Stimulated activated CD8-positive, alpha-beta memory T cell treated with anti-CD3 and anti-CD28 coated beads, Interleukin-12 subunit alpha, Interleukin-12 subunit beta, amount 100 ng/mL, for 4 hours (primary cell): ENCODE measurements around the gene MMP12.
"Not testable (repeated sequence)": the region's sequence is repeated elsewhere in the genome, so short reads cannot be mapped to it uniquely, and the experiment has no call there.

Experiments used
- DNase-seq: peaks from one replicate; pipeline ENCODE4 v3.0.0-alpha.2; 2020; ENCODE audit warnings: low read depth

MMP12 gene

DNA sequence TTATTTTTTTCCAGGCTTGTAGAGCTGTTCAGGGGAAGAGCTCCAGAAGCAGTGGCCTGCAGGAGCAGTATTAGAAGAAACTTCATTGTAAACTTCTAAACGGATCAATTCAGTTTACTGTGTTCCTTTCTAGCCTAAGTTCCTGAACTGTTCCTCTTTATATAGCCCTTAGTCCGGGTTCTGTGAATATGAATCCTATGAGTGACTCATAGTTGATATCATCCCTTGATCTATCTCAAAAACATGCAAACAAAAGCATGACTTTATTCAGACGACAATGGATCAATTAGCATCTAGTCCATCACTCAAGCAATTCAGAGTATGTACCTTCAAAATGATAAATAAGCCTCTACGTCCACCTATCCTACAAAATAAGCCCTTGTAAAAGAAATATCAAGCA lies at the start of gene MMP12:
Gene MMP12 (minus strand): TSS at position 131 of the 400 bp plus-strand sequence. CDS start 45 bp downstream, at position 86.
- DNase-seq = no peak

DNA sequence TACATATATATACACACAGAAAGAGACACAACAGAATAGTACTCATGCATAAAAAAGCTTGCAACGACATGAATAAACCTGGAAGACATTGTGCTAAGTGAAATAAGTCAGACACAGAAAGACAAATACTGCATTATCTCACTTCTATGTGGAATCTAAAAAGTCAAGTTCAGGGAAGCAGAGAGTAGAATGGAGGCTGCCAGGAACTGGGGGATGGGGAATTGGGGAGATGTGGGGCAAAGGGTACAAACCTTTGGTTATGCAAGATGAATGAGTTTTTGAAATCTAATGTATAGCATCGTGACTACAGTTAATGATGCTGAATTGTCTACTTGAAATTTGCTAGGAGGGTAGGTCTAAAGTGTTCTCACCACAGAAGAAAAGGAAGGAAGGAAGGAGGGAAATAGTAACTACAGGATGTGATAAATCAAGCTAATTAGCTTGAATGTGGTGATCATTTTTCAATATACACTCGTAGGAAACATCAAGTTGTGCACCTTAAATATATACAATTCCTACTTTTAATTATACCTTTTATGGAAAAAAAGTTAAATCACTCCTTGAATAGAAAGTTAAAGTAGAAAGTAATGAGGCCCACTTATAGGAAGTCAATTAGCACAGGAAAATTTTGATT lies 46.9 kb upstream of the MMP12 start:
- no peak for DNase-seq

DNA sequence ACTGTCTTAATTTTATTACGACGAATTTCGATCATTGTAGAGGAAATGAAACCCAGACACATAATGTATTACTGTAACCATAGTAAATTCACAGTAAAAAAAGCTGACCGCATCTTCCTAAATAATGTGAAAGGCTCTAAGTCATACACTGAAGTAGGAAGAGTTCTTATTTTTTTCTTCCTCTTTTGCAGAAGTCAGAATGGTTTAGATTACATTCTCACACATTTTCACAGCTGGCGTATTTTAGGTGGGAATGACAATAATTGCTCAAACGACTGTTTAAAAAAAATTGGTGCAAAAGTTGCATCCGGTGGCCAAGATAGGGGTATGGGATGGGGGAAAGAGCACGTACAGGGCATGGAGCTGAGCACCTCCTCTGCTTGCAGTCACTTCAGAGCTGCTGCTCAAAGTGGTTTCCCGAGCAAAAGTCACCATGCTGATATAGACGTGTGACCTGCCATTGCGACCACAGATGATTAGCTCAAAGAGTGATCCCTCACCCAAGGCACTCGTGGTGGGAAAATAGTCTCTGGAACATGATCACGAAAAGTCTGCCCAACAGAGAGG lies 45.4 kb upstream of the MMP12 start:
- no peak for DNase-seq

DNA sequence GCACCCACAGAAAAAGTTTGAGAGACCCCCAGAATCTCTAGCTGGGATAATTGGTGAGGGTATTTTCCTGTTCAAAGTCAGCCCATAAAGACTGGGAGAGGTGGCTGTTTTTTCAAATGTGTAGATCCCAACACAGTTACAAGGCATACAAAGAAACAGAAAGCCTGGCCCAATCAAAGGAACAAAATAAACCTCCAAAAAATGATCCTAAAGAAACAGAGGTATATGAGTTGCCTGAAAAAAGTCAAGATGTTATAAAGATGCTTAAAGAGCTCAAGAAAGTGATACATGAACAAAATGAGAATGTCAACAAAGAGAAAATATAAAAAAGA lies 40.2 kb upstream of the MMP12 start:
- no peak for DNase-seq

DNA sequence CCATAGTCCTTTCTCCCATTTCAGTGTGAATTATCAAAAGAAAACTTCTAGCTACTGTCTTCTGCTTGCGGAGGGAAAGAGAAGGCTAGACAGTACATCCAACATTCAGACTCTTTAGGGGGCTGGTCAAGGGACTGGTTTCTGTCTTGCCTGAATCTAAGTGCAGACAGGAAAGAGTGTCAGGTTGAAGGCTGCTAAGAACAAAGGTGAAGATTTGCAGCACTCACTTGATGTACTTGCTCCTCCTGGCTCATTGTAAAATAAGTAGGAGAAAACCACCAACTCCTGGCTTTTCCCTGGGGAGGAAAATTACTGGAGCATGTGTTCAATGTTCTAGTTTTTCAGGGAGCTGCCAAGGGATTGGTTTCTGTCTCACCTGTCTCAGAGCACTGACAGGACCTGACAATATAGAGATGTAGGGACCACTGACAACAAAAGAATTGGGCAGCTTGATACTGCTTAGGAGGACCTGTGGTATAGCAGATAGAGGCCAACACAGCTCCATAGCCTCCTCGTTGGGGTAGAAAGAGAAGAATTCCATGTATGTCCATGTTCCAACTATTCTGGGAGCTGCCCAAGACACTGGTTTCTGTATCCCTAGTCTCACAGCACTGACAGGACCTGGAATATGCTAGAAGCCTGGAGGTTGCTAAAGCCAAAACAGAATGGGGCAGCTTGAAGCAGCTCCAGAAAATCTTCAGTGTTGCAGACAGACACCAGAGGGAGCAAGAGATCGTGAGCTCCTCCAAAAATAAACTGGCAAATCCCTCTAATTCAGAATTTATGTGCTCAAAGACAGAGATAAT lies 39.7 kb upstream of the MMP12 start:
- DNase-seq = no peak

DNA sequence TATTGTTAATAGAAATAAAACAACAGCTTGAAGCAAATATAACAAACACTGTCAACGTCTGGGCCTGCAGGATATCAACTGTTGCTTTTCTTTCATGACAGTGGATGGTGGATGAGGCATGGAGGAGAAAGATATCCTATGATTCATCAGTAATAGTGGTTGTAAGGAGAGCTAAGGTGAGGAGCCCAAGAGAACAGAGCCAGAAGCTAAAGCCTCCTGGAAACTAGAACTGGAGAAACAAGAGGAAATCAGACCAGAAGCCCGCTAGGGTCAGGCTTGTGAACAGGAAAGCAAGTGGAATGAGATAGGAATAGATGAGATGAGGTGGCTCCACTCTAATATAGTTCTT lies 37.7 kb upstream of the MMP12 start:
- DNase-seq = no peak

DNA sequence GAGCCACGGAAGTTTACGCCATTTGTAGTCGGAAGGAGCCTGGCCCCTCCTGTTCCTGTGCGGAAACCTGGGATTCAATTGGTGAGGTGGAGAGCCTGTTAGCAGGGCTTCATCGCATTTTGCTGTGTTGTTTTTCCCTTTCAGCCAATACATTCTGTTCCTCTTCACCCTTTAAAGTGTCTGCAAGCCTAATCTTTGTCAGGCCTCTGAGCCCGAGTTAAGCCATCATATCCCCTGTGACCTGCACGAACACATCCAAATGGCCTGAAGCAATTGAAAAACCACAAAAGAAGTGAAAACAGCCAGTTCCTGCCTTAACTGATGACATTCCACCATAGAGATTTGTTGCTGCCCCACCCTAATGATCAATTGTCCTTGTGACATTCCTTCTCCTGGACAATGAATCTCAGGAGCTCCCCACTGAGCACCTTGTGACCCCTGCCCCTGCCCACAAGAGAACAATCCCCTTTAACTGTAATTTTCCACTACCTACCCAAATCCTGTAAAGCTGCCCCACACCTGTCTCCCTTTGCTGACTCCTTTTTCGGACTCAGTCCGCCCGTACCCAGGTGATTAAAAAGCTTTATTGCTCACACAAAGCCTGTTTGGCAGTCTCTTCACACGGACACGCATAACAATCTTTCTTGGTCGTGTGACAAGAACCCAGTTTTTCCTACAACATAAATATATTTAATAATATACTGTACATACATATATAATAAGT lies 37.1 kb upstream of the MMP12 start:
- DNase-seq = no peak

DNA sequence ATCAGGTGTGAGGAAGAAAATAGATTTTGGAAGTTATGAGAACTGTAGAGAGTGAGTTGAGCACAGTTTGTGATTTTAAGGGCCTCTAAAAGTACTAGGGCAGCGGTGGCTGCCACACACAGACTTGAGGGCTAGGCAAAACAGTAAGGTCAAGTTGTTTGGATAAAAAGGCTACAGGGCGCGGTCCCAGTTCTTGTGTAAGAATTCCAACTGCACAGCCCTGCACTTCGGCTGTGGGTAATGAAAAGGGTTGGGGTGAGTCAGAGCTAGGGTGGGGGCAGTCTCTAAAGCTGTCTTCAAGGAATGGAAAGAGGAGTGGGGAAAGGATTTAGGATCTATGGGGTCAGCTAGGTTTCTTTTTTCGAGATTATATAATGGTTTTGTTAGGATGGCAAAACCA lies 31.1 kb upstream of the MMP12 start:
- not testable (repeated sequence) for DNase-seq

DNA sequence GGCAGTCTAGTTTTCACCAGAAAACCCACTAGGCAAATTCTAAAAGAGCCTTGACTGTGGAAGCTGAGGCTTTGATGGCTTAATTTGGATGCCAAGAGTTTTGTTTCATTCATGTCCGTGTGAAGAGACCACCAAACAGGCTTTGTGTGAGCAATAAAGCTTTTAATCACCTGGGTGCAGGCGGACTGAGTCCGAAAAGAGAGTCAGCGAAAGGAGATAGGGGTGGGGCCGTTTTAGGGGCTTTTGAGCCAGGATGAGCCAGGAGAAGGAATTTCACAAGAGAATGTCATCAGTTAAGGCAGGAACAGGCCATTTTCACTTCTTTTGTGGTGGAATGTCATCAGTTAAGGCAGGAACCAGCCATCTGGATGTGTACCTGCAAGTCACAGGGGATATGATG lies 29.1 kb upstream of the MMP12 start:
- not testable (repeated sequence) for DNase-seq

DNA sequence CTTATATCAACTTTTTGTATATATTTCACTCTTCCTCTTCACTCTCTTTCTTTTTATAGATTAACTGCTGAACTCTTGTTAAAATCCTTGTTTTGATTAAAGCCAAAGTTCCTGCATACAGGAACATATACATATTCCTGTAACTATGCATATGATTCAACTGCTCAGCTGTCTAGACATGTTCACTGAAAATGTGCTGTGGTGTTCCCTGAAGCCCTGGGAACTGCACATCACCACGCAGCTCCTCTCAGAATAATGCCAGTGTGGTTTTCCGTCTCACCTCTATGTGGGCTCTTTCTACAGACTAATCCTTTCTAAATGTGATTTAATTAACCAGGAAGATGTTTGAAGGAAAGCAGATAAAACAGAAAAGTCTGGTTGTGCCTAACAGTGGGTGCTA lies 25.6 kb upstream of the MMP12 start:
- no peak for DNase-seq

DNA sequence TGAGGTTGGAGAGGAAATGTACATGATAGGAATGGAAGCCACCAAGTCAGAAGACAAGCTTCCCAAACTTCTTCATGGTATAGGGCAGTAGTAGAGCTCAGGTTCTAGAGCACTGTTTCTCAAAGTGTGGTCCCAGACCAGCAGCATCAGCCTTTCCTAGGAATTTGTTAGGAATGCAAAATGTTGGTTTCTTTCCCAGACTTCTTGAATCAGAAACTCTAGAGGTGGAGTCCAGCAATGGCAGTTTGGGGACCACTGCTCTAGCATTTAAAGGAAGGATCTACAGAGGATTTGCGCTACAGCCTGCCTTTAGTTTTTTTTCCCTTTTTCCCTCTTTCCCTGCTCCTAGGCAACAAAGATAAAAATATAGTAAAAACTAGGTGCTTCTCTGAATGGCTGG lies 17.0 kb upstream of the MMP12 start:
- no peak for DNase-seq

DNA sequence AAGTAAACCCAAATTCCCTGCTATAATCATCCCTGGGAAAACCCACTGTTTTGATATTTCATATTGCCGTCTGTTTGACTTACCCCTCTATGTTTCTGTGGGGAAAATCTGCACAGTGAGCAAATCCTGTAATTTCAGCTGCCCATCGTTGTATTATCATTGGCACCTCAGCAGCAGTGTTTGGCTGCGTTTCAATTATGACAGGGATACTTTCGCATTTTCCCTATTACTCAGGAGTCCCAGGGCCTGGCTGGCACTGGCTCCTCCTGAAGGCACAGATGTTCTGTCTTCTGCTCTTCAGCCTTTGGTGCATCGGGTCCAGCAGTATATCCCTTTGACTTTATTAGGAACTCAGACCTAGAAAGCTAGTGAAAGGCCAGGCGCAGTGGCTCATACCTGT lies 12.2 kb upstream of the MMP12 start:
- DNase-seq = no peak

DNA sequence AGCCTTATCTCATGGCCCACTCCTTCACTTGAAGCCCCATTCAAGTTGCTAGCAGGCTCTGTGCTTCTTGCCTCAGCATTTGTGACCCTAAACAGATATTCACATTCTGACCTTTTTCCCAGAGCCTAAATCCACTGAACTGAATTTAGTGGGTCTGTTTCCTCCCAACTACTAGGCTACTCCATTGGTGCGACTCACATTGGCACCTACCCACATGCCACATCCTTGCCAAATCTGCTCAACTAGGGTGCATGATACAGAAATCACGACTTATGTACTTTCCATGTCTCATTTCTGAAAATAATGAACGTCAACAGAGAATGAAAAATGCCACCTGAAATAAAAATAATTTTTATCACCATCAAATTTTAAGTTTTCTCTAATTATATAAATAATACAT lies 8.4 kb upstream of the MMP12 start:
- DNase-seq = no peak

DNA sequence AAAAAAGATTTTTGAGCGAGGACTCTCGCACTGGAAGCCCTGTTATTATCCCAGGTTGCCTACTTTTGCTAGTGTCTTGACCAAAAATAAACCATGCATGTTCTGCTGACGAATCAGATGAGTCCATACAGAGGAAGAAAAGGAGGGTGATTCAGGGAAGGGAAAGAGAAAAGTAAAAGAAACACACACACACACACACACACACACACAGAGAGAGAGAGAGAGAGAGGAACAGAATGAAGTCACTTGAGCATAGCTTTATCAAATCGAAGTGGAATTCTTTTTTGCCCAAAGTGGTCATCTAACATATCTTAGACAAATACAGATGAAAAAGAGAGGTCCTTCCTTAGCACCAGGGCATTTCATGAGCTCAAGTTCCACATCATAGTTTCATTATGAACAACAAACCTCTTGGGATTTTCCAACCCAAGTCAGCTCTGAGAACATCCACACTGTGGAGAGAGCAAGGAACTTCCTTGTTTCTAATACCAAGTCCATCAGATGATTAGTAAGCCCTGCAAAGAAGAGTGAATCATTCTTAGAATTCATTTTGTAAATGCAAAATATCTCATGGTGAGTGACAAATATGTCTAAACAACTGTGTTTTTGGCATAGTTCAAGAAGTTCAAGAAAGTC lies 7.7 kb upstream of the MMP12 start:
- DNase-seq = no peak

DNA sequence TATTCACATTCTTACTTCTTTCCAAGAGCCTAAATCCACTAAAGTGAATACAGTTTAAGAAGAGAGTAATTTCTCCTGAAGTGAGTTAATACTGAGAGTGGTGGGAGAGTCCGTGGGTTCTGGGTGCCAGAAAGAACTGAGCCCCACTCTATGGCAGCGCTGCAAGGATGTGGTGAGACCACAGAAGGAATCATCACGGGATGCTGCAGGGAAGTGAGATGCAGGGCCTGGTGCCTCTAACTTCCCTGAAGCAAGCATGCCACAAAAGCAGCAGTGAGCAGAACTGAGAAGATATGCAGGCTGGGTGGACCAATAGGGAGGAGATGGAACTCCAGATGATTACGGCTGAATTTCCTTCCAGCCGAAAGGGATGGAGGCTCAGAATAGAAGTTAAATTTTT lies 5.0 kb upstream of the MMP12 start:
- DNase-seq = no peak

DNA sequence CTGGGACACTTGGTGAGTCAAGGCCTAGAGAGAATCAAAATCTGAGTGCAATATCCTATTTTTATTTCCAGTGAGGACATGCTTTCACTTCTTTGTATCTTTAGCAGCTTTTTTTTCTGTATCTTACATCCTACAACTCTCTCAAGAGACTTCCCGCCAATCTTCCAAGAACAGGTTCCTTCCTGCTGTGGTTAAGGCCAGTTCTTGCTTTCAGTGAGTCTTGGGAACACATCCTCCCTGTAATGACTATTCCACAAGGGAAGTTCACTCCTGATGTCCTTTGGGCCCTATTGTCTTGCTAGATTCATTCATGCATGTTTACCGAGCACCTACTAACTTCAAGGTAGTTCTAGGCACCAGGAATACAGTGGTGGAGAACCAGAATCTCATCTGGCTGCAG lies 3.8 kb upstream of the MMP12 start:
- DNase-seq = no peak

DNA sequence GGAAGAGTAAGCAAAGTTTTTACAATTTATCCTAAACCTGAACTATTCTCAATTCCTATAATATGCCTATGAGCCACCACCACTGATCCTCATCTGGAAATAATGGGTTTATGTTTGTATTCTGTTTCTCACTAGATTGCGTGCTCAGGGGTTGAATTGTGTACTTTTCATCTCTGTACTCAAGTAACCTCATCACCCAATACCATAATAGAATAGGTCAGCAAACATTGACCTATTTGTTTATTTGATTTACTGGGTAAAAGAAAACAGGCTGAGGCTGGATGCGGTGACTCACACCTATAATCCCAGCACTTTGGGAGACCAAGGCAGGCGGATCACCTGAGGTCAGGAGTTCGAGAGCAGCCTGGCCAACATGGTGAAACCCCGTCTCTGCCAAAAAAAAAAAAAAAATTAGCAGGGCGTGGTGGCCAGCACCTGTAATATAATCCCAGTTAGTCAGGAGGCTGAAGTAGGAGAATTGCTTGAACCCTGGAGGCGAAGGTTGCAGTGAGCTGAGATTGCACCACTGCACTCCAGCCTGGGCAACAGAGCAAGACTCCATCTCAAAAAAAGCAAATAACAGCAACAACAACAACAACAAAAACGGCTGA lies 5.3 kb downstream of the MMP12 start:
- not testable (repeated sequence) for DNase-seq

DNA sequence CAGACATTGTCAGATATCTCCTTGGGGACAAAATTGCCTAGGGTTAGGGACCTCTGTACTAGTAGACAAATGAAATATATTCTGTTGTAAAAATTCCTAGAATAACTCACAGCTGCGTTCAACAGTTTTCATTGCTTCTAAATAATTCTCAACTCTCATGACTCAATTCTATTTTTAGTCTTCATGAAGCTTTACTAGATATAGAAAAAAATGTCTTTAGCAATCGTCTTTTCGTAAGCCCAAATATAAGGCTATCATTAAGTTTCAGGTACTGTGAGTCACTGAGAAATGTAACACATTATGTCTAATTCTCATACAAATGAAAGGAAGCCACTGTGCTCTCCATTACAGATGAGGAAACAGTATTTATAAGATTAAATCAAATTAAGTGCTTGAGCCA lies 6.4 kb downstream of the MMP12 start:
- DNase-seq = no peak

DNA sequence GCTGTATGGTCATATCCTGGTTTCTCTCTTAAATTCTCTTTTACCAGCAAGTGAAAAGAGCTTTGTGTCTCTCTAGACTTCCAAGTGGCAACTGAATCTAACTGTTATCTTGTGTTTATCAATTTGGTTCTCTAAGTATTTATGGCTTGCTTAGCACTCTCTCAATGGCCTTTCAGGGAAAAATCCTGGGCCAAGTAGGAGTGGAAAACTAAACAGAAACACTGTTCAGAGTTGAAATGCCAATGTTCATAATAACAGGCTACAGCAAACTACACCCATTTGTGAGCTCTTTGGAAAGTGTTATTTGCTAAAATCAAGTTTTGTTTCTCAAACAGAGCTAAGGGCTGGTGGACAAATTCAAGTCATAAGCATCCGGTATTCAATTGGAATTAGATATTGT lies 10.1 kb downstream of the MMP12 start:
- no peak for DNase-seq

DNA sequence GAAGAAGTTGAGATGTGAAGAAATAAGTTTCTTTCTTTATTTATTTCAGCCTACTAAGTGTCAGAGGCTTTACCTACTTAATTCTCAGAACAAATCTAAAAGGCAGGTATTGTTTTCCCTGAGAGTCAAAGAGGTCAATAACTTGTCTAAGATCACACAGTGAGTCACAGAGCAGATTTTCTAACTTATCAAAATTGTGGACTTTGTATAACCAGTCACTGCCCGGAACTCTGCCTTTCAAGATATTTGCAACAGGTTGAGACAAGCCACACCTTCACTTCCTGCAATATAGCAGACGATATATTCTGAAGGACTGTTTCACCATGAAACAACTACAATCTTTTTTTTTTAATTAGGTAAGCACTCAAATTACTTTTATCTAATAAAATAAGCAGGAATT lies 20.8 kb downstream of the MMP12 start:
- DNase-seq = no peak

DNA sequence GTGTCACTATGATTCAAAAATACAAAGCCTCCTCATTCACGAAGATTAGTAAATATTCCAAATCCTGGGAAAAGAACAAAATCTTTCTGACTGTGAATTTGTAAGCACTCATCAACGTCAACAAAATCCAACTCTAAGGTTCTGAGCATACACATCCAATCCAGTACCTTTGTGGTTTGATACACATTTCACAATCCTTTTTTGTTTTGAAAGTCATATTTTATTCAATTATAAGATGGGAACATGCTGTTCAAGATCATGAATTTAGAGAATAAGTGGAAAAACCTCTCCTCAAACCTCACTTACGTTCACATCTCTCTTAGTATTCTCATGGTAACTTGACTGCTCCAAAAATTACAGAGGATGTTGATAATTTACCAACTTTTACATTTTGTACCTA lies 21.7 kb downstream of the MMP12 start:
- no peak for DNase-seq
